NCI-H345 treated with DMSO at 0.1 percent for 48 hours (cell line): ENCODE results near the gene CCDC158.
"Not testable (repeated sequence)": the region's sequence is repeated elsewhere in the genome, so short reads cannot be mapped to it uniquely, and the experiment has no call there.

Experiments used
- DNase-seq: peaks from one replicate; lab custom pipeline; 2025; ENCODE audit not compliant: unreplicated experiment; lab: John Stamatoyannopoulos, UW

Gene CCDC158

DNA sequence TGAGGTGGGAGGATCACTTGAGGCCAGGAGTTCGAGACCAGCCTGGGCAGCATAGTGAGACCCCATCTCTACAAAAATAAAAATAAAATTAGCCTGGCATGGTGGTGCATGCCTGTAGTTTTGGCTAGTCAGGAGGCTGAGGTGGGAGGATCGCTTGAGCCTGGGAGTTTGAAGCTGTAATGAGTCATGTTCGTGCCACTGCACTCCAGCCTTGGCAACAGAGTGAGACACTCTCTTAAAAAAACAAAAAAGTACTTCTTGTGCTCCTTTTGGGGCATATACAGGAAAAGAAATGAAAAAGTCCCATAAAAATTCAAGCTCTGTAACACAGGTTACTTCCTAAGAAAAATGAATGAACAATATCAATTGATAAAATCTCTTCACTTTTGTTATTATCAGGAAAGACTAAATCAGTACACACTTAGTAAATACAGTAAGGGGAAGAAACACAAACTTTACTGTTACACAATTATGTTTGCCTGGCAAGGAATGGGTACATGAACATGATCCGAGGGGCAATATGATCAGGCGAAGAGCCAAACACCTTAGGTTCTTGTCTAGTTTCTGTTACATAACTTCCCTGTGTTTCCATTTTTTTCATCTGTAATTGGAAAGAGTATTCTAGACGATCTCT lies 46.9 kb downstream of the CCDC158 start:
- no peak for DNase-seq

DNA sequence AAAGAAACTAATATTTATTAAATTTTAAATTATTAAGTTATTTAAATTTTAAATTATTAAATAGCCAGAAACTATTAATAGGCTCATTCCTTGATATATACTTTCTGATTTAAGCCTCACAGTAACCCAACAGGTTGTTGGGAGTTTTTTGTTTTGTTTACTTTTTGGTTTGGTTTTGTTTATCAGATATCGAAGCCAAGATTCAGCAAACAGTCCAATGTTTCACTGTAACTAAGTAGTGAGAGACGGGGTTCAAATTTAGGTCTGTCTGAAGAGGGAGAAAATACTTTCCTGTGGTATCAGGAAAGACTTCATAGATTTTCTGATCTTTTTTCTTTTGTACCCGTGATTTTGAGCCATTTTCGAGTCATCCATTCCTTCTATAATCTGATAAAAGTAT lies 54.2 kb downstream of the CCDC158 start:
- no peak for DNase-seq

DNA sequence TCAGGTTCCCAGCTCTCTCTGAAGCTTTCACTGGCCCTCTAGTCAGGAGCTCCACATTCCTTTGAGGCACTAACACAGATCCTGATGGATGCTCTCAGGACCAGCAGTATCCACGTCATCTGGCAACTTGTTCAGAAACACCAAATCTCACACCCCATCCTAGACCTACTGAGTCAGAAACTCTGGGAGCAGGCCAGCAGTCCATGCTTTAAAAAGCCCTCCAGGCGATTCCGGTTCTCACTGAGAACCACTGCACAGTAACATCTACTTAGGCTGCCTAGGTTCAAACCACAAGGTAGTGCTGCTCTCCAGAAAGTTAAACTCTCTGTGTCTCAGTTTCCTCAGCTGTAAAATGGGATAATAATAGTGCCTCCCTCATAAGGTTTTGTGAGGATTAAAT lies 55.3 kb downstream of the CCDC158 start:
- no peak for DNase-seq

DNA sequence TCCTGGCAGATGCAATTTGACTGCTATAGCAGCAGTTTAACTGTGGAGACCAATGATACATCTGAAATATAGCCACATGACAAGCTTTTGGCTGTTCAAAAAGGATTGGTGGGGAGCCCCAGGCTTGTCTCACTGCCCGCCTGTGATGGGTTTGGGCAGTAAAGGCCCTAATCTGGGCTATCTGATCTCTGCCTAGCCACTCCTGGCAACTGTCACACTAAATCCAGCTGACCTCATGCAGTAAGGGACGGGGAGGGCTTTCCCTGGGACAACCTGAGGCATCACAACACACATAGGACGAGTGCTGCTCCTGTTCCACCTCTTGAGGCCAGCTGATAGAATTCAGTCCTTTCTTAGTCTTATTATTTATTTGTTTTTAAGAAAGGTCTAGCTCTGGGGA lies 56.2 kb downstream of the CCDC158 start:
- DNase-seq, result no peak

DNA sequence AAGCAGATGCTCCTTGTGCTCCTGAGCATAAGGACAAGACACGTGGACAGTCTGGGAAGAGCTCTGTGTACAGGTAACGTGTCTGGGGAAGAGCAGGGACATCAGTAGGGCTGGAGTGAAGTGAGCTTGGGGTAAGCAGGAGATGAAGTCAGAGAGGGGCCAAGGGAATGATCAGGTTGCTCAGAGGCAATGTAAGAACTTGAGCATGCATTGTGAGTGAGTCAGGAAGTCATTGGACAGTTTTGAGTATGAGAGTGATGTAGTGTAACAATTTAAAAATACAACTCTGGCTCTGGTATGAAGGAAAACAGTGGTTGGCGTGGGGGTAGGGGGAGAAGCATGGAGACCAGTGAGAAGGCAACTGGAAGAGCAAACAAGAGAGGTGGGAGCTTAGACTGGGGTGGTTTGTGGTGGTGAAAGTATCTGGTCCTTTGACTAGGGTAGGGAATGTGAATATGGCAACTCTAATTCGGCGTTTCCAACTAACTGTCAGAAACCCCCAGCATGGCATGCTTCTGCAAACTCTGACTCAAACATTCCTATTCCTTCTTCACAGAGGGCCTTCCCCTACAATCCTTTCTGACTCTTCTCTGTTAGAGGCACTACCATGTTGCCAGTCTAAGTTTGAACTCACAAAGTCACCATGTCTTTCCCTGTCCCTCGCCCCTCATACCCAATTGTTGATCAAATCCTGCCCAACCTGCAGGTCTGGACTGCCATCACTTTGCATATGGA lies 57.2 kb downstream of the CCDC158 start:
- no peak for DNase-seq

DNA sequence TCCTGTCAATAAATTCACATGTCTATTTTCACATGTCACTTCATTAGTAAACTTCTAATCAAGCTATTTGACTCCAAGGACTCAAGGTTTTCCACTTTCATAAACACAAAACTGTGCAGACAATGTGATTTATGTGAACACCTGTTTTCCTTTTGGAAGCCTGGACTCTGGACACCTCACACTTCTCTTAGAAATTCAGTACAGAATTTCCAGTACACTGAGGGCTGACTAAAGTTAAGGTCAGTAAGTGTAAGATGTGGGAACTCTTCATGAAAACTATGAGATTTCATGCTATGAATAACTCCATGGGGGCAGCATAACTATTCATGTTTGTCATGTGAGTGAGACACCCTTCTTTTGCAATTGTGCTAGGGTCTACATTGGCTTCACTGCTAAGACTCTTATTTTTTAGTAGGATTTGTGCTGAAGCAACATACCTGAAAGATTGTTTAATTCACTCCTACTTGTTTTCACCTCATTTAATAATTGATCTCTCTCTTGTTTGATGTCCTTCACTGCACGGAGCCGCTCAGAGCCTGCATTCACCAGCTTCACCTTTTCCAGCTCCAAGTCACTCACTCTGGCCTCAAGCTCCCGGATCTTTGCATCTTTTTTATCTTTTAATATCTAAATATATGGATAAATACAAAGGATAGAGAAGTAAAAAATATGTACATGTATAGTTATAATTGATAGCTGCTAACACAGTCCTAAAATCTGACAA lies 59.1 kb downstream of the CCDC158 start:
- no peak for DNase-seq

DNA sequence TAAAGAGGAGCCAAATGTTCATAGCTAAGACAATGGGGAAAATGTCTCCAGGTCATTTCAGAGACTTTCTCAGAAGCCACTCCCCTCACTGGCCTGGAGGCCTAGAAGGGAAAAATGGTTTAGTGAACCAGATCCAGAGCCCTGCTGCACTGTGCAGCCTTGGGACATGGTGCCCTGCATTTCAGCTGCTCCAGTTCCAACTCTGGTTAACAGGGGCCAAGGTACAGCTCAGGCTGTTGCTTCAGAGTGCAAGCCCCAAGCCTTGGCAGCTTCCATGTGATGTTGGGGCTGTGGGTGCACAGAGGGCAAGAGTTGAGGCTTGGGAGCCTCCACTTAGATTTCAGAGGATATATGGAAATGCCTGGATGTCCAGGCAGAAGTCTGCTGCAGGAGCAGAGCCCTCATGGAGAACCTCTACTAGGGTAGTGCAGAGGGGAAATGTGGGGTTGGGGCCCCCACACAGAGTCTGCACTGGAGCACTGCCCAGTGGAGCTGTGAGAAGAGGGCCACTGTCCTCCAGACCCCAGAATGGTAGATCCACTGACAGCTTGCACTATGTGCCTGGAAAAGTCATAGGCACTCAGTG lies 61.0 kb downstream of the CCDC158 start:
- DNase-seq, result not testable (repeated sequence)

DNA sequence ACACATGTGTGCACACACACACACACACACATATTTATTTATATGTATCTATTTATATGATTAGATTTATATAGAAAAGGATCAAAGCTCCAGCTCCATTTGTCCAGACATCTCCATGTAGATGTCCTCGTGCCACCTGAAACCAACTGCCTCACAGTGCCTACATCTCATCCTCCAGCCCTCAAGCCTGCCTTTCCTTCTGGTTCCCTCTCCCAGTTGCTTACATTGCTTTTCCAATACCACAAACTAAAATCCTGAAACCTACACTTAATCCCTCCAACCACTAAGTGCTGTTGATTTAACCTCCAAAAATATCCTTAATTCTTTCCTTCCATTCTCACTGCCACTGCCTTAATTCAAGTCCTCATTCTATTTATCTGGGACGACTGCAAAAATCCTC lies 63.0 kb downstream of the CCDC158 start:
- DNase-seq, result no peak

DNA sequence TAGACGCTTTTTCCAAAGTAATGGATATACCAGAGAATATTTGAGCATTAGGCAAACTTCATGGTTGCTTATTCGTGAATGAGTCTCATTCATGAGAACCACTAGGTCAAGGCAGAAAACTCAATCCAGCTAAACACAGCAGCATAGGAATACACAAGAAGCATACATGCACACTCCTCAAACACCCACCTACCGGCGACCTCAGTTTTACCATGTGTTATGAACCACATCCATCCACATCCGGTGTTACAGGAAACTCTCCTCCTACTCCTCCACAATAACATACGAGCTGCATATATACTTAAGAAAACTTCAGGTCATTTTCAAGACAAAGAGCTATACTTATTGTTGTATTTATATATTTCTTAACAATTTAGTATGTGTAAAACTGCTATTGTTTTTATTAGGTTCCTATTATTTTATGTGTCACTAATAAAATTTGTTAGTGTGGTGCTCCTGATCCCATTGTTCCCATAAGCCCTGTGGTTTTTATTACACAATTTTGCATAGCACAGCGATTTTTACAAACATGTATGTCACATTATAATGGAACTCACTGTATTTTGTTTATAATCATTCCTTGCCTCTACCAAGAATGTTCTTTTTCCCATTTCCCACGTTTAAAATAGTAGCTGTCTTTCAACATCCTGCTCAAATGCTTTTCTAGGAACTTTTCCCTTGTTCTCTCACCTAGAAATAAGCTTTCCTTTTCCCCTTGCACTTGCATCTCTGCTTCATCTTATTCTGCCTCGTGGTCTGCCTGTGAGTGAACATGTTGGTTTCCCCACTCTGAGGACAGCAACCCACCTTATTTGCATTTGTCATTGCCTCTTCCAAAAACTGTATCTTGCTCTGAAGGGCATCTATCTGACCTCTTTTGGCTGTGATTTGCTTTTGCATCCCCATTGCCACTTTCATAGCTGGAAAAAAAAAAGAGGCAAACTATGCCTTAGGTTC lies 66.1 kb downstream of the CCDC158 start:
- DNase-seq, result no peak

DNA sequence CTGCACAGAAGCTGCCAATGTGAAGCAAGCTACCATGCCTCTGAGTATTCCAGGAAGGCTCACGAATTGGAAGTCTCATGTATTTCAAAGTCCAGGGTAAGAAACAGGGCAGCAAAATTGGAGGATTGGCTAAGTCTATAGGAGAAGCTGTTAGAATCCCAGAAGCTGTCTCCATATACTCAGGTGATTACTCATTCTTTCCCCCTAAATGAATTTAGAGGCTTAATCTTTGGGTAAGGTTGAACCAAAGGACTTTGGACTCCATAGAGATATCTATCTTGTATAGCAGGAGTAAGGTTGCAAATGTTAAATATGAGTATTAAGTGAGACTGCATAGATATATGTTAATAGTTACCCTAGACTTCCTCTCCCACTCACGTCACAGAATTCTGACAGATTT lies 78.1 kb downstream of the CCDC158 start:
- DNase-seq, result no peak

DNA sequence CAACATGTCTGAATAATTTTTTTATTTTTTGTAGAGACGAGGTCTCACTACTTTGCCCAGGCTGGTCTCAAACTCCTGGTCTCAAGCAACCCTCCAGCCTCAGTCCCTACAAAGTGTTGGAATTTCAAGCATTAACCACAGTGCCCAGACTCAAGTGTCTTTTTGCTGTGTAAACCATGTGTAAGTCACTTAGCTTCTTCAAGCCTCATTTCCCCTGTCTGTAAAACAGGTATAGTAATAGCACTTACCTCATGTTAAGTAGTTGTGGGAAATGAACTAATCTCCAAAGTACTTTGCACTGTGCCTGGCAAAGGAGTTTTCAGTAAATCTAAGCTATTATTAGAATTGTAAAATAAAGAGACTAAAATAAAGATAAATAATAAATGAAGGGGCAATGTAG lies 78.8 kb downstream of the CCDC158 start:
- DNase-seq, result peak; percentile 0

DNA sequence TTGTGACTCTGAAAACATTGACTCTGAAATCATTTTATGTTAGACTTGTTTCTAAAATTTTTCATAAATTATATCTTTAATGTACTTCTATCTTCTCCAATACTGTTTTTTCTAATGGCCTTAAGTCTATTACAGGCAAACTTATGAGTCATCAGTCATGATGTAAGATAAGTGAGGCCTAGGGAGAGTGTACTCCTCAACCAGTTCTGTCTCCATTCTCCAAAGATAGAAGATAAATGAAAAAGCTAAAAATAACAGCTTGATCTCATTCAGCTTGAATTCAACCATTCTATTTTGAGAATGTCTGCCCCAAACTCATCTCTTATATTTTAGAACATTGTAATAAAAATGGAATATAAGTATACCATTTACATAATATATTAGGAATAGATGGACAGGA lies 79.9 kb downstream of the CCDC158 start:
- no peak for DNase-seq

DNA sequence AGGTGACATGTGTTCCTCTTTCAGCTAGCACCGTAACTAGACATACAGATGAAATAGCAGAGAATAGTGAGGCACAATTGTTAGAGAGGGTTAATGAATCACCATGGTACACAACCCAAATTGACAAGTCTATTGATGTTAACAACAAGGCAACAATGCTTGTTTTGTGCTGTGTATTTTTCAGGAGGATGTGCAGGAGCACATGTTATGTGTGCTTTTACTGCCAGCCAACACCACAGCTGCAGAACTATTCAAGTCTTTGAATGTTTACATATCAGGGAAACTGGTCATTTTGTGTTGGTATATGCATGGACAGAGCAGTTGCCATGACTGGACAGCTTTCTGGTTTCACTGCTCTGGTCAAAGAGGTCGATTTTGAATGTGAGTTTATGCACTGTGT lies 81.6 kb downstream of the CCDC158 start:
- no peak for DNase-seq

DNA sequence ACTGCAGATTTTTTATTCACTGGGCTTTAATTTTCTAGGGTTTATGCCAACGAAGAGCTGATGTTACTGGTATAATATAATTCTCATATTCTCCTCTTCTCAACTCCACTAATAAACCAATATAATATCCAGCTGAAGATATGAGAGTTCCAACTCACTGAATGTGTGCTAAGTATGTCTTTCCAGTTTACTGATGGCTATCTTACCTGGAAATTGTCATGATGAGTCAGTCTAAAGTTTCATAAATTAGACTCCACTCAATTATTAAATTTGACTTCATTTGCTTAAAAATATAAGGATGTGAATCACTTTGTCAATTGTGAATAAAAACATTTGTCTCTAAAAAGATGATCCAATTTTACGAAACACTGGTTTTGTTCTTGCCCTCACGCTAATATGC lies 86.1 kb downstream of the CCDC158 start:
- no peak for DNase-seq

DNA sequence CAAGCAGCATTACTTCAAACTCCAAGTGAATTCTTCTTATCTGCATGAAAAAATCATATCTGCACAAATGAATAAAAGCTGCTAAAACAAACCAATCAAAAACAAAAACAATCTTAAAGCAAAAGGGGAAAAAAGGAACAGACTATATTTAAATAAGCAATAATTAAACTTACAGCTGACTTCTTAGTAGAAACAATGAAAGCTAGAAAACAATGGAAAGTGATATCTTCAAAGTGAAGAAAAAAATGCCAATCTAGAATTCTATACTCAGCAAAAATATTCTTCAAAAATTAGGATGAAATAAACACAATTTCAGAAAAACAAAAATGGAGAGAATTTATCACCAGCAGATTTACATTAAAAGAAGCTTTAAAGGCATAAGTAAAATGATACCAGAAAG lies 94.4 kb downstream of the CCDC158 start:
- DNase-seq, result no peak

DNA sequence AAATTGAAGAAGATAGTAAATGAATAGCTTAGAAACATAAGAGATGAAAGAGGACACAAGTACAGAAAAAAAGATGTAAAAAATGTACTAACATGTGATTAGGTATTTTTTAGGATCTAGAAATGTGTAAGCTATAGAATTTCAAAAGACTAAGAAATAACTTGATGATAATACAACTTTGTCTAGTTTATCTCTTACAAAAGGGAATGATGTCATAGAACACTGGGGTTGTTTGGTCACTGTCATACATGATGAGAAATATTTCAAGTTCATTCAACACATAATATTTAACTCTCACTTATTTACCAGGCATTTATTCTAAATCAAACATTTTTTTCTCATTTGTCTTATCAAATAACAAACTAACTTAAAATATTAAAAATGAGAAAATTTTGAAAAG lies 95.9 kb downstream of the CCDC158 start:
- DNase-seq, result no peak

DNA sequence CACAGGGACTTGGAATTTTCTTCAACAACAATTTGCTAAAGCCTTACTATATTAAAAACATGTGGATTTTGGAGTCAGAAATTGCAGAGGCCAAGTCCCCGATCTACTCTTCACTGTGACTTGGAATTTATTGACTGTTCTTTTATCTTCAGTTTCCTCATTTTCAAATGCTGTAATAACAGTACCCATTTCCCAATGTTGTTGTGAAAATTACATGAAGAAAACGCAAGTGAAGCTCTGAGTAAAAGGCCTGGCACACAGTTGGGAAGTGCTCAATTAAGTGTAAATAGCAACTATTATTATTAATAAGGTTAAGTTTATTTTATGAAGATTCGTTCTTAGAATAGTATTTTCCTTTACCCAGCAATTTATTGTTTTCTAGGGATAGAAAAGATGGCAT lies 98.7 kb downstream of the CCDC158 start:
- no peak for DNase-seq

DNA sequence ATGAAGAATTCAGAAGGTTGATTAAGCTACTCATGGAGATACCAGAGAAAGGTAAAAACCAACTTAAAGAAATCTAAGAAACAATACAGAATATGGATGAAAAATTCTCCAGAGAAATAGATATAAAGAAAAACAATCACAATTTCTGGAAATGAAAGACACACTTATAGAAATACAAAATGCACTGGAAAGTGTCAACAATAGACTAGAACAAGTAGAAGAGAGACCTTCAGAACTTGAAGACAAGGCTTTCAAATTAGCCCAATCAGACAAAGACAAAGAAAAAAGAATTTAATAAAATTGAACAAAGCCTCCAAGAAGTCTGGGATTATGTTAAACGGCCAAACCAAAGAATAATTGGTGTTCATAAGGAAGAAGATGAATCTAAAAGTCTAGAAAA lies 104.8 kb downstream of the CCDC158 start:
- no peak for DNase-seq

DNA sequence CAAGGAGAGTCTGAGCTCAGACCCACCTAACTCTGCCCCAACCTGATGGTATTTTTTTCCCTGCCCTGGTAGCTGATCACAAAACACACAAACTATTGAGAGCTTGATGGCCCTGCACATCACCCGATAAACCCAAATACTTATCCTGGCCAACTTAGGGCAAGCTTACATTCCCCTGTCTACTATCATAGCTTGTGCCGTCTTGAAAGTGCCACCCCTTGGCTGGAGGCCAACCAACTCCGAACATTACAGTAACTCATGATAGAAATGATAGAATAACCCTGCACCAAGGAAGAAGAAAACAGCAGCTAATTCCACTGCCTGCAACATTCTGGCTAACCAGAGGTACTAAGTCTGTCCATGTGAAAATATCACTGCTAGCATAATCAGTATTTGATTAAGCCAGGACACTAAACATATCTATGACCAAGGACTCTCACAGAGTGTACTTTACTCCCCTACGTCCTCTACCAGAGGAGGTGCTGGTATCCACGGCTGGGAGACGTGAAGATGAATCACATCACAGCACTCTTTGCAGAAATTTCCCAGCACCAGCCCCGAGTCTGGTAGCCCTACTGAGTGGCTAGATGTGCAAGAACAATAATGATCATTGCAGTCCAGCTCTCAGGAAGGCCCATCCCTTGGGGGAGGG lies 105.5 kb downstream of the CCDC158 start:
- DNase-seq, result no peak

DNA sequence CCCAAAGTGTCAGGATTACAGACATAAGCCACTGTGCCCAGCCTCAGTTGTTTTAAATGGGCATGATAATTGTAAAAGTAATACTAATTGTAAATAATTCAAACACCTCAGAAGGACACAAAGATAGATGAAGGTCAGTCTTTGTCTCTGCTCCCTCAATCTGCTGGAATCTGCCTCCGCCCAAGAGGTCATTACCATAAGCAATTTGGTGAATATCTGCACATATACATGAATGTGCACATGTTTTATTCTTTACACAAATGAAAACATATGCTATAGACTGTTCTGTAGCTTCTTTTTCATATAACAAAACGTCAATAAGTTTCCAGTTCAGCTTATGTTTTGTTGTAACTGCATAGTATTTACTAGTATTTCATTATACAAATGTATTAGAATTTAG lies 107.4 kb downstream of the CCDC158 start:
- DNase-seq, result no peak
